CD4-positive, alpha-beta T cell treated with Interleukin-17A for 1 hour (primary cell): ENCODE results near the gene DNAH9.

ENCODE experiments used
- DNase-seq: peaks from one replicate; pipeline ENCODE4 v3.0.0-alpha.2; 2020

The DNAH9 gene

GRCh38 chr17:11671126-11671525 lies 72.9 kb downstream of the DNAH9 start:
- DNase-seq, result no peak

GRCh38 chr17:11682646-11683045 lies 84.4 kb downstream of the DNAH9 start:
- DNase-seq, result no peak

DNA sequence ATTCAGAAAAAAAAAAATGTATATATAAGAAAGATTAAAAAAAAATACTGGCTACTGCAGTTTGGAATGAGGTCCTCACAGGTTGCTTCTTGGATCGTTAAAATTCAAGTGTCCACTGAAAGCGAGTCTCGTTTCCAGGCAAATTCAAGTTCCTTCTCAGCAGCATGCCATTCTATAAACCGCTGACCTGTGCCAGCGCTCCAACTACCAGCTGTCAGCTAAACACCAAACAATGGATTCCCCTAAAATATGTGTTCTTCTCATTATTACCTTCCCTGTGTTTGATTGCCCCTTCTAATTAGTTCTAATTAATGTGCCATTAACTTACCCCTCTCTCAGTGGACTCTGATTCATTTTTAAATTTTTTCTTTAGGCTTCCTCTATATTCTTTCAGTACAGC lies 92.4 kb downstream of the DNAH9 start:
- no peak for DNase-seq

DNA sequence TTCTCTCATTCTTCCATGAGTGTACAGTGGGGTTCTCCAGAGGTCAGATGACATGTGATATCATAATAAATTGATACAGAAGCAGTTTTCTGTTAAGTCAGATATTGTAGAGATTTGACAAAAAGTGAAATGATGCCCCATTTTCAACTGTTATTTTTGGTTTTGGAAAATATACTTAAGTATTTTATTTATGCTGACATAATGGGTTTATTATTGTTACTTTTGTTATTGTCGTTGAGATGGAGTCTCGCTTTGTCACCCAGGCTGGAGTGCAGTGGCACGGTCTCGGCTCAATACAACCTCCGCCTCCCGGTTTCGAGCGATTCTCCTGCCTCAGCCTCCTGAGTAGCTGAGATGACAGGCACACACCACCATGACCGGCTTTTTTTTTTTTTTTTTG lies 94.4 kb downstream of the DNAH9 start:
- DNase-seq, result no peak

DNA sequence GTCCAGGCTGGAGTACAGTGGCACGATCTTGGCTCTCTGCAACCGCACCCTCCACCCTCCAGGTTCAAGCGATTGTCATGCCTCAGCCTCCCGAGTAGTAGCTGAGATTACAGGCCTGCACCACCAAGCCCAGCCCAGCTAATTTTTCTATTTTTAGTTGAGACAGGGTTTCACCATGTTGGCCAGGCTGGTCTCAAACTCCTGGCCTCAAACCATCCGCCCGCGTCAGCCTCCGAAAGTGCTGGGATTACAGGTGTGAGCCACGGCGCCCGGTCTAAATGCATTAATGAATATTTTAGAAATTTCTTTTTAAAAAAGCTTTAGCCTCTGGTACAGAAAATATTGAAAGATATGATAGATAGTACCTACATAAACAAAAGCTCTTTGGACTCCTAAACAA lies 95.0 kb downstream of the DNAH9 start:
- DNase-seq, result no peak

- no peak for DNase-seq
Observed at GRCh38 chr17:11700668-11701067, 102.4 kb downstream of the DNAH9 start.

DNA sequence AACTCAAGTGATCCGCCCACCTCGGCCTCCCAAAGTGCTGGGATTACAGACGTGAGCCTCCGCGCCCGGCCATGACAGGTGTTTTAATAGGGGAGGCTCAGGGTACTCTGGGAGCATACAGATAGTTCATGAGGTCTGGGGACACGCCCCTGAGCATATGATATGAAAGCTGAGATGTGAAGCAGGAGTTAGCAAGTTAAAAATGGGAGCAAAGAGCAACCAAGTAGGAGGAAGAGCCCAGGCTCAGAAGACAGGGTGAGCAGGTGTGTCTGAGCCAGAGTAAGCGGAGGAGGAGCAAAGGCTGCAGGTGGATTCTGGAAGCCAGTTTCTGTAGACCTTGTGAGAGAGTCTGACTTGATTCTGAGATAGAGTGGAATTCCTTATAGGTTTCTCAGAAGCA lies 103.6 kb downstream of the DNAH9 start:
- DNase-seq, result no peak

DNA sequence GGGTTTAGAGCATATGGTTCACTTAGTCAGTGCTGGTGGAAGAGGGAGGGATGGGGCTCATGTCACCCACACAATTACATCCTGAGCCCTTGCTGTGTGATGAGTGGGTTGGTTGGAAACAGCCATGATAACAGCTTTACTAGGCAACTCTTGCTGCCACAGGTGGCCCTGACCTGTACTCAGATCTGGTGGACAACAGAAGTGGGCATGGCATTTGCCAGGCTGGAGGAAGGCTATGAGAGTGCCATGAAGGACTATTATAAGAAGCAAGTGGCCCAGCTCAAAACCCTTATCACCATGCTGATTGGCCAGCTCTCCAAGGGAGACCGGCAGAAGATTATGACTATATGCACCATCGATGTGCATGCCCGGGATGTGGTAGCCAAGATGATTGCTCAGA lies 105.8 kb downstream of the DNAH9 start:
- no peak for DNase-seq

- DNase-seq, result no peak
Observed at GRCh38 chr17:11705111-11705510, 106.8 kb downstream of the DNAH9 start.

- DNase-seq, result no peak
Observed at GRCh38 chr17:11707586-11707985, 109.3 kb downstream of the DNAH9 start.

DNA sequence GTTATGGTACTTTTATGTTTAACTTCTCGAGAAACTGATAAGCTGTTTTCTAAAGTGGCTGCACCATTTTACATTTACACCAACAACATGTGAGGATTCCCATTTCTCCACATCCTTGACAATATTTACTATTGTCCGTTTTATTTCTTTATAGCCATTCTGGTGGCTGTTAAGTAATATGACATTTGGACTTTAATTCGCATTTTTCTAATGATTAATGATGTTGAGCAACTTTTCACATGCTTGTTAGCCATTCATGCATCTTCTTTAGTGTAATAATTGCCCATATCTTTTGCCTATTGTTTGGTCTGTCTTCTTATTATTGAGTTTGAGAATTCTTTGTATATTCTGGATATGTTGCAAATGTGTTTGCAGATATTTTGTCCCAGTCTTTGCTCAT lies 114.2 kb downstream of the DNAH9 start:
- no peak for DNase-seq

DNA sequence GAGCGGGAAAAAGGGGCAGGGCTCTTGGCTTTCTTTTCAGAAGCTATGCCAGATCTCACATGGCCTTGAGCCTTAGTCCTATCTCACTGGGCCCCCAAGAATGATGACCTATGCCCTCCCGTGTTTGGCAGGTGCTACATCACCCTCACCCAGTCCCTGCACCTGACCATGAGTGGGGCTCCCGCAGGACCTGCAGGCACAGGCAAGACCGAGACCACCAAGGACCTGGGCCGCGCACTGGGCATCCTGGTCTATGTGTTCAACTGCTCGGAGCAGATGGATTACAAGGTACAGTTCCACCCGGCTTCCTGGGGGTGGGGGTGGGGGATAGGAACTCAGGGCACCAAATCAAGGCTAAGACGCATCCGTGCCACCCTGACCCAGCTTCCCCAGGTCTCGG lies 120.9 kb downstream of the DNAH9 start:
- DNase-seq, result no peak

DNA sequence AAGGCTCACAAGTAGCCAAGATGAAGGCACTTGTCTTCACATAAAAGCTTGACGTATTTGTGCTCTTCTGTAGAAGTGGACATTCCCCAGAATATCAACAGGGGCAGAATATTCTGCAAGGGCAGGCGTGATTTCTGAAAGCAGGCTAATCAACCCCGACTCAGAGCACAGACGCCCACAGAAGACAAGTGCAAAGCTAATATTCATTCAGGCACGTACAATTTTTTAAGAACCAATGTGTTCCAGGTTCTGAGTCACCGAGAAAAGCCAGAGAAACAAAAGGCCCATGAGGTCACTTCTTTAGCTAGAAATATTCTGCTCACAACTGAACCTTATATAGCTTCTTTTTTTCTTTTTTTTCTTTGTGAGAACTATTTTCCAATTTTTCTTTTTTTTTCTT lies 121.6 kb downstream of the DNAH9 start:
- DNase-seq, result no peak

GRCh38 chr17:11720816-11721215 lies 122.5 kb downstream of the DNAH9 start:
- no peak for DNase-seq

- no peak for DNase-seq
Observed at GRCh38 chr17:11730747-11731146, 132.5 kb downstream of the DNAH9 start.

DNA sequence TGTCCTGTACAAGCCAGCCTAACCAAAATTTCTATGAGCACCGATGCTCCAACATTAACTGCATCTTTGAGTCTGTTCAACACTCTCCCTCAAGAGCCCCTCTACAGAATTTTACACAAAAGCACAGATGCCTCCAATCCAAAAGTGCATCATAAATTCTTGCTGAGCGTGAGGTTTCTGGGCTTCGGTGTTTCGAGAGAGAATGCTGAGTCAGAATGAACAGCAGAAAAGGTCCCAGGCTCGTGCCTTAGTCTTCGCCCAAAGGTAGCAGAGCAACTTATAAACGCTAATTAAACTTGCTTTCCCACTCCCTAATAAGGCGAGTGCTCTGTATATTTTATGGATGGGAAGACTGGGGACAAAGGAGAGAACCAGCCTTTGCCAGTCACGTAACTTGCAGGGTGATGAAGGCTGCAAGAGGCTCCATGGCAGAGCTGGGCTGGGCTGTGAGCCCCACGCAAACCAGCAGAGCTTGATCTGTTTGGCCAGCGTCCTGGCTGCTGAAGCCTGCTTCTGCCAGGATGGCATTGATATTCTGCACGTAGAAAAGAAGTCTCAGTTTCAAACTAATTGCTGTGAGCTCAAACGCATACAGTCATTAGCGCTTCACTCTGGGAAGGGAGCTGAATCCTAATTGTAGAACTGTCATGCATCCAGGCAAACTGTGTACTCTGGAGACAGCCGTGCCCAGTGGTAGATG lies 138.5 kb downstream of the DNAH9 start:
- no peak for DNase-seq

DNA sequence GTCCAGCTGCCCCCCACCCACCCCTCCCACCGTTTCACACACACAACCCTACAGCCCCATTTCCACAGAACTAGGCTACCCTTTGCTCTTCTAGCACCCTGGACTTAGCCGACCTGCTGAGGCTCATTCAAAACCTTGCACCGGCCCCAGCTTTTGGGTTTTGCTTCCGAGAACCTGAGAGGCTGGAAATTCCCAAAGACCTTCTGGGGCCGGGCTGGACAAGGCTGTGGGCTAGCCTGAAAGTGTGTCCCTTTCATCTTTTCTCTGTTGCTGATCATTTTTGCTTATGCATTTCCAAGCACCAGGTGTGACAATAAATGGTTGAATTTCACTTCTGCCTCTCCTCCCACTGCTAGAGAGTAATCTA lies 139.0 kb downstream of the DNAH9 start:
- DNase-seq, result no peak

DNA sequence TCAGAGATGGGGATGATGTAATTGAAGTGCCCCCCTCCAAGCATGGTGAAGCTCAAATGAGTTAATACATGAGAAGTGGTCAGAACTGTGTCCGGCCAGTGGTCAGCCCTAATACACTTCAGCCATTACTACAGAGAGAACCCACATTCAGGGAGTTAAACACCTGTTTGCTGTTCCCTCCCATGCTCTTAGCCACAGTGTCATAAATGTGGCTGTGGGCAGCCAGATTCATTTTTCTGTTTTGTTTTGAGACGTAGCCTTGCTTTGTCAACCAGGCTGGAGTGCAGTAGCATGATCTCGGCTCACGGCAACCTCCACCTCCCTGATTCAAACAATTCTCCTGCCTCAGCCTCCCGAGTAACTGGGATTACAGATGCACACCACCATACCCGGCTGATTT lies 139.9 kb downstream of the DNAH9 start:
- no peak for DNase-seq

- DNase-seq, result no peak
Observed at GRCh38 chr17:11739351-11739750, 141.1 kb downstream of the DNAH9 start.

DNA sequence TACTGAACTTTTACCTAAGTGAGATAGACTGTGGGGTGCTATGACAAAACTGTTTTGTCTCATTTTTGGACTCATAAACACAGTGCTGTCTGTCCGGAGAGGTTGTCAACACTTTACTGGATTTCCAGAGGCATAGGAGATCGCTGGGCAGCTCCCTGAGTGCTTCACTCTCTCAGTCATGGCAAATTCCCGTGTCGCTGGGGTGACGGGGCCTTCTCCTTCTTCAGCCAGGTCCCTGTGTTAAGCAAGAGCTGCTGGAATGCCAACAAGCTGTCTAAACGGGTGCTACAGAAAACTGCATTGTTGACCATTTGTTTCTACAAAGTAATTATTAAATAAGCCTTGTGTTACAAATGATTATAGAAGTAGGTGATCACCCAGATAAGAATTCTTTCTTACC lies 141.6 kb downstream of the DNAH9 start:
- no peak for DNase-seq

DNA sequence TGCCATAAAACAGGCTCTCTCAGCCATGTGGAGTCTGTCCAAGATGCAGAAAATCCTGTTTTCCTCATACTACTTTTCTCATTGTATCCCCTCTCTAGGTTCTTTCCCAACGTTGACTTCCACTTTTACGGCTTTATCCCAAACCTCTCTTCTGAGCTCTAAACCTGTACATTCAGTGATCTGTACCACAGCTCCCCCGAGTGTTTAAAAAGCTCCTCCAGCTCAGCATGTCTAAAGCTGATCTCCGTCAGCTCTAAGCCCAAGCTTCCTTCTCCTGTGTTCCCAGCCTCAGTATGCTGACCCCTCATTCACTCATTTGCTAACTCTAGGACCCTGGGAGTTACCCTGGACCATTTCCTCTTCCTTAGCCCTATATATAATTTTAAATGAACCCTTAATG lies 144.6 kb downstream of the DNAH9 start:
- no peak for DNase-seq

DNA sequence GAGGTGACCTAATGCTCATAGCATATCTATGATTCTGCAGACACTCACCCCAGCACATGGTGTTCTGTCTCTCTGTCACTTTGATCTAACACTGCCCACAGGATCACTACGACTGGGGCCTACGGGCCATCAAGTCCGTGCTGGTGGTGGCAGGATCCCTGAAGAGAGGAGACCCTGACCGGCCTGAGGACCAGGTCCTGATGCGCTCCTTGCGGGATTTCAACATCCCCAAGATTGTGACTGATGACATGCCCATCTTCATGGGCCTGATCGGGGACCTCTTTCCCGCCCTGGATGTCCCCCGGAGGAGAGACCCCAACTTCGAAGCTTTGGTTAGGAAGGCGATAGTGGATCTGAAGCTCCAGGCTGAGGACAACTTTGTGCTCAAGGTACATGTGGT lies 146.4 kb downstream of the DNAH9 start:
- no peak for DNase-seq

- DNase-seq, result no peak
Observed at GRCh38 chr17:11747441-11747840, 149.2 kb downstream of the DNAH9 start.

GRCh38 chr17:11757815-11758214 lies 159.5 kb downstream of the DNAH9 start:
- no peak for DNase-seq

DNA sequence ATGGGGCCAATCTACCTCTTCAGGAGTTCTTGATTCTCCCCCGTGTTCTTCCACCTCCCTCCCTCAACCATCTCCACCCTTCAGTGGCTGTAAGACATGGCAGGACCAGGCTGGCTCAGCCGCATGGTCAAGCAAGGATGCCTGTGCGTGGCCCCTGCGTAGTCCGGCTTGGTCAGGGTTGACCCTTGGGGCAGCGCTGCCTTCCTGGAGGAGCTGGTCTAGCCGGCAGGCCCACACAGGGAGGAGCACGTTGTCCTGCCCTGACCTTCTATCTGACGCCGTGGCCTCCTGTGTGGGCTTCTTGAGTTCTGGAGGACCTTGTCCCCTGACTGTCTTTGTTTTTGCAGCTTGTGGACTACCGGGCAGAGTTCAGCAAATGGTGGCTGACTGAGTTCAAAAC lies 169.8 kb downstream of the DNAH9 start:
- no peak for DNase-seq

DNA sequence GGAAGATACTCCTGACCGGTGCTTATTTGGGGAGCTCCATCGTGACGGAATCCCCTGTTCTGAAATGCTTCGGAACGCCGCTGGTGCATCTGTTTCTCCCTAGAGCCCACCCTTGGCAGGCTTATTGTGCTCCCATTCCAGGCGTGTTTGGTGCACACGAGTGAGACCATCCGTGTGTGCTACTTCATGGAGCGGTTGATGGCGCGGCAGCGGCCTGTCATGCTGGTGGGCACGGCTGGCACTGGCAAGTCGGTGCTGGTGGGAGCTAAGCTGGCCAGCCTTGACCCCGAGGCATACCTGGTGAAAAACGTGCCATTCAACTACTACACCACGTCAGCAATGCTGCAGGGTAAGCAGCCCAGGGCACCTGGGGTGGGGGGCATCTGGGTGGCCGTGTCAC lies 170.7 kb downstream of the DNAH9 start:
- DNase-seq, result no peak
